Caco-2 (cell line): ENCODE data around the gene SERPINH1. TPM values are rescaled to one million over a fixed set of nuclear protein-coding genes. Genes with fewer than 3 reads are reported as not detected.

Experiments used
- BruUV-seq: library from RNA; stranded (reverse); fragments of 400-500 nt; replicated peaks from 2 replicates; lab custom pipeline; 2021; lab: Mats Ljungman, UMichigan
- CTCF ChIA-PET: fragments of 300-600 bp; sonication (Branson Sonifier 250); formaldehyde crosslinking; loops from one replicate; lab custom pipeline; 2022; ENCODE audit warnings: antibody characterized with exemption; lab: Charles Lee
- POLR2A ChIA-PET: fragments of 300-600 bp; sonication (Branson Sonifier 250); formaldehyde crosslinking; loops from one replicate; lab custom pipeline; 2022; ENCODE audit warnings: antibody characterized with exemption; lab: Charles Lee
- DNase-seq, 2 experiments: peaks; one replicate each; pipeline versions ENCODE4 v3.0.0 to v3.0.0-alpha.2; 2020 to 2022
- H3K27me3 ChIP-seq: replicated peaks from 2 replicates; pipeline ENCODE4 v1.6.0; 2011; ENCODE audit warnings: low read length; ENCODE audit not compliant: control insufficient read depth, insufficient read depth
- H3K36me3 ChIP-seq: 2 replicates; pipeline ENCODE4 v1.5.1; 2011; ENCODE audit warnings: low read length; ENCODE audit not compliant: control insufficient read depth, insufficient read depth
- H3K4me1 ChIP-seq: fragments of 250-450 bp; sonication (Bioruptor Pico); 2 replicates; pipeline ENCODE4 v1.5.1; 2020; ENCODE audit warnings: mild to moderate bottlenecking
- H3K4me3 ChIP-seq: 2 replicates; pipeline ENCODE4 v1.5.1; 2011; ENCODE audit warnings: low read depth, mild to moderate bottlenecking, control low read depth, low read length
- H3K9me3 ChIP-seq: fragments of 250-450 bp; sonication (Bioruptor Pico); 2 replicates; pipeline ENCODE4 v1.5.1; 2020; ENCODE audit warnings: mild to moderate bottlenecking, moderate library complexity
- H3K27ac Mint-ChIP-seq: one replicate; pipeline ENCODE4 v1.8.0; 2022; ENCODE audit warnings: mixed read lengths; ENCODE audit not compliant: unreplicated experiment
- H3K27me3 Mint-ChIP-seq: one replicate; pipeline ENCODE4 v1.8.0; 2022; ENCODE audit warnings: mixed read lengths; ENCODE audit not compliant: insufficient read depth, unreplicated experiment
- H3K36me3 Mint-ChIP-seq: one replicate; pipeline ENCODE4 v1.8.0; 2022; ENCODE audit warnings: mild to moderate bottlenecking, mixed read lengths; ENCODE audit not compliant: insufficient read depth, unreplicated experiment
- H3K4me1 Mint-ChIP-seq: one replicate; pipeline ENCODE4 v1.8.0; 2022; ENCODE audit warnings: low read depth, mixed read lengths; ENCODE audit not compliant: unreplicated experiment
- H3K4me3 Mint-ChIP-seq: one replicate; pipeline ENCODE4 v1.8.0; 2022; ENCODE audit warnings: mild to moderate bottlenecking, moderate library complexity, mixed read lengths; ENCODE audit not compliant: unreplicated experiment
- H3K9me3 Mint-ChIP-seq: one replicate; pipeline ENCODE4 v1.8.0; 2022; ENCODE audit warnings: mixed read lengths; ENCODE audit not compliant: unreplicated experiment
- CTCF ChIP-seq, 2 experiments: fragments of 200-600 bp in 1 of 2; IDR thresholded peaks; 1 replicate in 1 of 2; 2 replicates in 1 of 2; pipeline versions ENCODE4 v1.5.1 to v1.8.0; 2011 to 2022; ENCODE audit warnings: antibody characterized with exemption in 1 of 2, control low read depth in 1 of 2, inconsistent platforms in 1 of 2, low read depth in 1 of 2, low read length in 1 of 2, mild to moderate bottlenecking in 1 of 2, moderate library complexity in 1 of 2; ENCODE audit not compliant: insufficient read depth in 1 of 2, severe bottlenecking in 1 of 2, unreplicated experiment in 1 of 2
- intact Hi-C: fragments of 100-400 bp; cut with micrococcal nuclease; formaldehyde crosslinking; loops from one replicate; pipeline ENCODE4 v1.10.0; 2022; ENCODE audit not compliant: unreplicated experiment
- total RNA-seq: library from RNA; stranded (reverse); gene quantifications from 2 replicates; pipeline ENCODE4 v1.2.3, GENCODE V29; 2022

SERPINH1 gene
- total RNA-seq, 1 experiment from 2014 or later, result 481 TPM

GRCh38 chr11:75582506-75582894 lies 20.4 kb downstream of the SERPINH1 start:
- Mint-ChIP-seq H3K4me3 (peak overlapping the region; percentile 79), H3K36me3 (peaks cover 18% of the 10 kb centered on the region), H3K4me1 (peaks cover 21% of the 10 kb centered on the region), H3K9me3 (no peaks in the 10 kb centered on the region), H3K27me3 (no peaks in the 10 kb centered on the region), H3K27ac (peak overlapping the region; percentile 78)
- ChIA-PET CTCF (interaction anchor here (1.1 kb wide), 1 partner anchor 15 kb away, joined by 3 read pairs; no protein-coding TSS in a partner anchor), POLR2A (interaction anchor here (1.5 kb wide), 1 partner anchor 21 kb away, joined by 14 read pairs; the partner anchor contains the start of gene SERPINH1)
- Histone ChIP-seq H3K9me3 (no peaks in the 10 kb centered on the region), H3K27me3 (no peaks in the 10 kb centered on the region), H3K4me1 (peaks cover 11% of the 10 kb centered on the region), H3K4me3 (peak overlapping the region; percentile 75), H3K36me3 (no peaks in the 10 kb centered on the region)
- intact Hi-C loops, result loop anchor here (2.0 kb wide), 1 partner anchor 48 kb away; no protein-coding TSS in a partner anchor
- no peak for TF ChIP-seq CTCF (IDR thresholded peaks at IDR 0.05; ENCODE audit: insufficient read depth in 1 of 2, low read depth in 1 of 2, low read length in 1 of 2, severe bottlenecking in 1 of 2, unreplicated experiment in 1 of 2)
- no peak for DNase-seq
- BruUV-seq, result no TSS peak

- H3K4me3 ChIP-seq, result peak overlapping the region; percentile 75
- H3K9me3 Mint-ChIP-seq, result no peaks in the 10 kb centered on the region
- TSS peak; percentile 89 for BruUV-seq
- H3K9me3 ChIP-seq, result no peaks in the 10 kb centered on the region
- H3K4me3 Mint-ChIP-seq, result peak overlapping the region; percentile 79
- POLR2A ChIA-PET, result interaction anchor here (0.5 to 1.7 kb wide), 9 partner anchors 8 to 204 kb away, joined by 3 to 14 read pairs (median 4); partner anchors contain the start of gene SERPINH1
- H3K4me1 Mint-ChIP-seq, result peaks cover 21% of the 10 kb centered on the region
- H3K4me1 ChIP-seq, result peaks cover 15% of the 10 kb centered on the region
- DNase-seq, result peak; percentile 90 to 93
- H3K36me3 ChIP-seq, result no peaks in the 10 kb centered on the region
- H3K36me3 Mint-ChIP-seq, result peaks cover 18% of the 10 kb centered on the region
- CTCF ChIA-PET, result interaction anchor here (0.8 to 1.9 kb wide), 12 partner anchors 8 to 232 kb away, joined by 3 to 11 read pairs (median 5); partner anchors contain the start of gene SERPINH1
- intact Hi-C loops, result loop anchor here (1.0 to 2.0 kb wide), 3 partner anchors 21 to 185 kb away; partner anchors contain the start of genes DGAT2 and SERPINH1
- no peaks in the 10 kb centered on the region for H3K27me3 ChIP-seq
- H3K27me3 Mint-ChIP-seq, result no peaks in the 10 kb centered on the region
- peak; percentile 50 to 58 for TF ChIP-seq CTCF (IDR thresholded peaks at IDR 0.05; ENCODE audit: insufficient read depth in 1 of 2, low read depth in 1 of 2, low read length in 1 of 2, severe bottlenecking in 1 of 2, unreplicated experiment in 1 of 2)
- H3K27ac Mint-ChIP-seq, result peak overlapping the region; percentile 78
Observed at GRCh38 chr11:75582895-75583717, 21.1 kb downstream of the SERPINH1 start.
